ENCODE measurements around the gene AUP1.

The AUP1 gene

DNA sequence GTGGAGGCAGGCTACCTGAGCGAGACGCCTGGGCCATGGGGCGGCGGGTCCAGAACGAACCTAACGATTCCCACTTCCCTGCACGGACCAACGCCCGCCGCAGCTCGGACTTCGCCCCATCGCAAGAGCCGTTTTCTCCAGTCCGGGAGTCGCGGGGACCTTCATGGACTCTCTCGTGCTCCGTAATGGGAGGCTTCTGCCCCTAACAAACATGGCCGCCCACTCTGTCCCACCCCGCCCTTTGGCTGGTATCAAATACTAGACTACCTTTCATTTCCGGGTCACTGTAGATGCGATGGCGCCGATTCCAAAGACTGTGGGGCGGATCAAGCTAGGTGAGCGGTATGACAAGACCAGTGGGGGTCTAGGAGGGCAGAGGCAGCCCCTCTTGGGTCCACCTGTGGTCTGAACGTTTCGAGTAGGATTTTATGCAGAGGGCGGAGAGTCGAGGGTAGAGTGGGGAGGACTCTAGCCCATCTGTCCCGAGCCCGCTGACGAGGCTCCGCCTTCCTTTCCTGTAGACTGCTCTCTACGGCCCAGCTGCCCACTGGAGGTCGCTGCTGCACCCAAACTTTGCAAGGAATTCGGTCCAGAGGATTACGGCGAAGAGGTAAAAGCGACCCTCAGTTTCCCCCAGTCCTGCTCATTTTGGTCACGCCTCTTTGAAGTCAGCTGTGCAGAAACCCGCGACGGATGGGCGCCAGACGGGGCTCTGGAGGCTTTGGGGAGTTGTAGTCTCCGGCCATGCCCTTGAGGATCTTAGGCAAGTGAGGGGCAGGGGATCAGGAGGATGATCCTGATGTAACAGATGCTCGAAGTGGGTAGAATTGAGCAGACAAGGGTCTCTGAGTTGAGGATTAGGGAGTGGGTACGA is 46.5 kb downstream of the AUP1 start, which contains the start of the genes CCDC142 and TTC31:
Gene CCDC142 (minus strand): TSS at position 198 of the 874 bp plus-strand sequence. CDS start 161 bp downstream, at position 37.
Gene TTC31 (plus strand): TSS at position 281 of the 874 bp plus-strand sequence. CDS start 15 bp downstream, at position 296.
- H2AFZ ChIP-seq (ENCODE audit: low read depth), result peak within 1 kb of the TSS; percentile 99

DNA sequence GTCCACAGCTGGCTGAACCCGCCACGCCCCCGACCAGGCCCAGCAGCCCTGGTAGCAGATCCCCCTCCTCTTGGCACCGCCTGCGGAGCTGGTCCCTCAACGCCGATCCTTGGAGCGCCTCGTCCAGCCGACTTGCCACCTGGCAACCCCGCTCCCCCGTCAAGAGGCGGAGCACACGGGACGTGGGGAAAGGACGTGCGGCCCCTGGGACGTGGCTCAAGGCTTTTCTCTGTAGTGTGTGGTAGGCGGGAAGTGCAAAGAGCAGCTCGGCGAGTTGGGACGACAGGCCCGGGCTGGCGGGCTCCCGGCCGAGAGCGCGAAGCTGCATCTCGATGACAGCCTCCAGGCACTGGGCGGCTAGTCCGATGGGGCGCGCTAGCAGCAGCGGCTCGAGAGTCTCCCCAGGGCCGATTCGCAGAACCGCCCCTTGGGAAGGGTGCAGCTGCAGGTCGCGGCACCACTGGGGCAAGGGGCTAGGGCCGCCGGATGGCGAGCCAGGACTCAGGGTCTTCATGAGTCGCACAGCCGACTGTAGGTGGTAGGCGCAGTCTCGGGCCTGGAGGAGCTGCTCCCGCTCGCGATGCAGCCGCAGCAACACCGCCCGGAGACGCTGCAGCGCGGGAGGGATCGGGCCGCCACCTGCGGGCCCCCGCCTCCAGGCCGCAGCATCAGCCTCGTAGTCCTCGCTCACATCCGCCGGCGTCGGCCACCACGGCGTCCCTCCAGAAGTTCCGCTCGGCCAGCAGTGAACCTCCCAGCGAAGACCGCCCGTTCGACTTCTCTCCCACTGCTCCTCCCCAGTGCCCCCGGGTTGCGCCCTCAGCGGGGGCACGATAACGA is 47.3 kb downstream of the AUP1 start:
- Histone ChIP-seq H2AFZ (ENCODE audit: low read depth) (peak overlapping the region; percentile 99), H3K27me3 (ENCODE audit: insufficient read depth, low read depth) (no peaks in the 10 kb centered on the region), H3K4me2 (peak overlapping the region; percentile 97), H3K27ac (peak overlapping the region; percentile 75), H3K9ac (peak overlapping the region; percentile 90), H3K4me3 (IDR thresholded peaks at IDR 0.05; ENCODE audit: insufficient read depth, low read depth, low read length) (no peak overlapping the region), H3K4me1 (ENCODE audit: low read depth, poor library complexity, severe bottlenecking) (peaks cover 15% of the 10 kb centered on the region), H3K79me2 (ENCODE audit: insufficient read depth, low read depth) (peaks cover 18% of the 10 kb centered on the region), H3K36me3 (ENCODE audit: insufficient read depth) (no peaks in the 10 kb centered on the region), H4K20me1 (ENCODE audit: insufficient read depth) (no peaks in the 10 kb centered on the region)
- TF ChIP-seq, protein P1, sequence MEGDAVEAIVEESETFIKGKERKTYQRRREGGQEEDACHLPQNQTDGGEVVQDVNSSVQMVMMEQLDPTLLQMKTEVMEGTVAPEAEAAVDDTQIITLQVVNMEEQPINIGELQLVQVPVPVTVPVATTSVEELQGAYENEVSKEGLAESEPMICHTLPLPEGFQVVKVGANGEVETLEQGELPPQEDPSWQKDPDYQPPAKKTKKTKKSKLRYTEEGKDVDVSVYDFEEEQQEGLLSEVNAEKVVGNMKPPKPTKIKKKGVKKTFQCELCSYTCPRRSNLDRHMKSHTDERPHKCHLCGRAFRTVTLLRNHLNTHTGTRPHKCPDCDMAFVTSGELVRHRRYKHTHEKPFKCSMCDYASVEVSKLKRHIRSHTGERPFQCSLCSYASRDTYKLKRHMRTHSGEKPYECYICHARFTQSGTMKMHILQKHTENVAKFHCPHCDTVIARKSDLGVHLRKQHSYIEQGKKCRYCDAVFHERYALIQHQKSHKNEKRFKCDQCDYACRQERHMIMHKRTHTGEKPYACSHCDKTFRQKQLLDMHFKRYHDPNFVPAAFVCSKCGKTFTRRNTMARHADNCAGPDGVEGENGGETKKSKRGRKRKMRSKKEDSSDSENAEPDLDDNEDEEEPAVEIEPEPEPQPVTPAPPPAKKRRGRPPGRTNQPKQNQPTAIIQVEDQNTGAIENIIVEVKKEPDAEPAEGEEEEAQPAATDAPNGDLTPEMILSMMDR (conservative IDR thresholded peaks at IDR 0.05; ENCODE audit: low read depth, low read length), result no peak

More for the DNA sequence above, 46.5 kb downstream of the AUP1 start, which contains the start of the genes CCDC142 and TTC31:
- Histone ChIP-seq H3K27ac (peak within 1 kb of the TSS; percentile 75), H3K9ac (peak within 1 kb of the TSS; percentile 90), H4K20me1 (ENCODE audit: insufficient read depth) (no peaks in the 10 kb centered on the region), H3K36me3 (ENCODE audit: insufficient read depth) (no peaks in the 10 kb centered on the region), H3K4me3 (IDR thresholded peaks at IDR 0.05; ENCODE audit: insufficient read depth, low read depth, low read length) (no peak within 1 kb of the TSS), H3K4me2 (peak within 1 kb of the TSS; percentile 97), H3K4me1 (ENCODE audit: low read depth, poor library complexity, severe bottlenecking) (peaks cover 15% of the 10 kb centered on the region), H3K79me2 (ENCODE audit: insufficient read depth, low read depth) (peaks cover 18% of the 10 kb centered on the region), H3K27me3 (ENCODE audit: insufficient read depth, low read depth) (no peaks in the 10 kb centered on the region)
- TF ChIP-seq, protein P1 (conservative IDR thresholded peaks at IDR 0.05; ENCODE audit: low read depth, low read length), result peak; percentile 89

DNA sequence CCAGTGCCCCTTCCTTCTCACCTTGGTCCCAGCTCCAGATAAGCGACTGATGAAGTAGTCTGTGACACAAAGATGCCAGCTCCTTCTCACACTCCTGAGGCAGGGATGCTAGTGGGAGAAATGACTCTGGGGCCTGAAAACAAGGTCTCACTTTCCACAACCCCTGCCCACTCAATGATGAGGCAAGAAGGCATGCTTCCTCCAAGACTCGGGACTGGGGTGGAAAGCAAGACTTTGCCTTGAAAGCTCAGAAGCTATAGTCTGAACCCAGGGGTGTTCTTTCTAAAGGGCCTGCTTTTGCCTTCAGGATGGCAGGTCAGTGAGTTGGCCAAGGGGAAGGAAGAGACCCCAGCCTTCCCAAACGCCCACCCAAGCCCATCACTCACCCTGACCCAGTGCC is 48.1 kb downstream of the AUP1 start:
- H3K4me2 ChIP-seq, result peak overlapping the region; percentile 97
- no peak overlapping the region for H3K4me3 ChIP-seq (IDR thresholded peaks at IDR 0.05; ENCODE audit: insufficient read depth, low read depth, low read length)

More for the DNA sequence above, 48.1 kb downstream of the AUP1 start:
- TF ChIP-seq, protein P1 (conservative IDR thresholded peaks at IDR 0.05; ENCODE audit: low read depth, low read length), result no peak
- no peaks in the 10 kb centered on the region for H4K20me1 ChIP-seq (ENCODE audit: insufficient read depth)
- no peaks in the 10 kb centered on the region for H3K27me3 ChIP-seq (ENCODE audit: insufficient read depth, low read depth)
- peak overlapping the region; percentile 90; the same call in 1 of the 2 replicates for H3K9ac ChIP-seq
- H3K27ac ChIP-seq, result no peak overlapping the region
- H2AFZ ChIP-seq (ENCODE audit: low read depth), result no peak overlapping the region; the same call in 1 of the 2 replicates
- H3K4me1 ChIP-seq (ENCODE audit: low read depth, poor library complexity, severe bottlenecking), result peaks cover 15% of the 10 kb centered on the region
- peaks cover 18% of the 10 kb centered on the region for H3K79me2 ChIP-seq (ENCODE audit: insufficient read depth, low read depth)
- no peaks in the 10 kb centered on the region for H3K36me3 ChIP-seq (ENCODE audit: insufficient read depth)
